Panc1 (cell line): ENCODE results near the gene ADISSP. TPM values are rescaled to one million over a fixed set of nuclear protein-coding genes. Genes with fewer than 3 reads are reported as not detected.

Experiments
- ATAC-seq: fragments of 200-7000 bp; cut with Tn5 transposase; 2 replicates; pipeline ENCODE4 v1.9.1; 2020; ENCODE audit warnings: mild to moderate bottlenecking, moderate library complexity
- BruUV-seq: library from RNA; stranded (reverse); fragments of 400-500 nt; replicated peaks from 2 replicates; lab custom pipeline; 2021; lab: Mats Ljungman, UMichigan
- CTCF ChIA-PET: fragments of 300-600 bp; sonication (Branson Sonifier 250); formaldehyde crosslinking; loops from one replicate; lab custom pipeline; 2022; ENCODE audit warnings: antibody characterized with exemption; lab: Charles Lee
- POLR2A ChIA-PET: fragments of 300-600 bp; sonication (Branson Sonifier 250); formaldehyde crosslinking; loops from one replicate; lab custom pipeline; 2022; ENCODE audit warnings: antibody characterized with exemption; lab: Charles Lee
- DNase-seq: peaks from one replicate; pipeline ENCODE4 v3.0.0-alpha.2; 2010; ENCODE audit warnings: low read depth, low spot score
- H3K27ac ChIP-seq: 2 replicates; pipeline ENCODE4 v1.5.1; 2011; ENCODE audit warnings: mild to moderate bottlenecking, low read length, inconsistent platforms
- H3K27me3 ChIP-seq: fragments of 200-500 bp; sonication (Bioruptor generic); 2 replicates; pipeline ENCODE4 v1.6.0; 2014; ENCODE audit warnings: low read length, inconsistent platforms; ENCODE audit not compliant: control insufficient read depth, insufficient read depth
- H3K36me3 ChIP-seq: fragments of 200-500 bp; sonication (Bioruptor generic); 2 replicates; pipeline ENCODE4 v1.5.1; 2014; ENCODE audit warnings: inconsistent platforms, mild to moderate bottlenecking, low read length, moderate library complexity; ENCODE audit not compliant: control insufficient read depth, insufficient read depth
- H3K4me1 ChIP-seq: 2 replicates; pipeline ENCODE4 v1.5.1; 2011; ENCODE audit warnings: inconsistent platforms, mild to moderate bottlenecking, low read length, moderate library complexity; ENCODE audit not compliant: control insufficient read depth, insufficient read depth
- H3K4me3 ChIP-seq, 2 experiments: 2 replicates each; pipeline ENCODE4 v1.5.1; 2011 to 2012; ENCODE audit warnings: low read depth in 2 of 2, low read length in 2 of 2, mild to moderate bottlenecking in 2 of 2, inconsistent platforms in 1 of 2, moderate library complexity in 1 of 2
- H3K9me3 ChIP-seq: fragments of 200-500 bp; sonication (Bioruptor generic); 2 replicates; pipeline ENCODE4 v1.5.1; 2014; ENCODE audit warnings: low read depth, mild to moderate bottlenecking, inconsistent platforms, low read length, moderate library complexity; ENCODE audit not compliant: control insufficient read depth, insufficient read depth
- CTCF ChIP-seq: fragments of 450-650 bp; IDR thresholded peaks from 2 replicates; pipeline ENCODE4 v1.5.1; 2017; ENCODE audit warnings: mild to moderate bottlenecking
- POLR2AphosphoS5 ChIP-seq: IDR thresholded peaks from 2 replicates; pipeline ENCODE4 v1.6.1; 2012; ENCODE audit warnings: mild to moderate bottlenecking, low read depth, low read length, moderate library complexity
- SIN3A ChIP-seq: IDR thresholded peaks from 2 replicates; pipeline ENCODE4 v1.6.1; 2012; ENCODE audit warnings: low read depth, mild to moderate bottlenecking, low read length, moderate library complexity, borderline replicate concordance; ENCODE audit not compliant: insufficient read depth
- TCF7L2 ChIP-seq: IDR thresholded peaks from 2 replicates; pipeline ENCODE4 v1.6.1; 2011; ENCODE audit warnings: mild to moderate bottlenecking, low read depth, low read length, inconsistent platforms
- in situ Hi-C: cut with HindIII; loops from 2 replicates; pipeline ENCODE4 v1.10.0; 2016; ENCODE audit warnings: low sequenced_read_pairs, low pct_unique_long_range_greater_than_20kb
- intact Hi-C: fragments of 100-400 bp; cut with micrococcal nuclease; formaldehyde crosslinking; loops from one replicate; pipeline ENCODE4 v1.10.0; 2022; ENCODE audit not compliant: unreplicated experiment
- total RNA-seq: library from RNA; stranded (reverse); gene quantifications from one replicate; pipeline ENCODE4 v1.2.1, GENCODE V29; 2021; ENCODE audit not compliant: unreplicated experiment
- TF ChIP-seq, protein P1 (sequence below), 2 experiments: IDR thresholded peaks; 2 replicates each; pipeline ENCODE4 v1.6.1; 2011 to 2012; ENCODE audit warnings: low read depth in 2 of 2, control low read depth in 1 of 2, low read length in 1 of 2, mild to moderate bottlenecking in 1 of 2, moderate library complexity in 1 of 2; ENCODE audit not compliant: insufficient read depth in 1 of 2

The ADISSP gene
- total RNA-seq, 1 experiment from 2014 or later: 100 TPM

- DNase-seq (no peak), ATAC-seq (peak; percentile 92)
- CTCF ChIA-PET: interaction anchor here (0.5 to 1.5 kb wide), 10 partner anchors 9 to 284 kb away, joined by 3 to 10 read pairs (median 4); partner anchors contain the start of gene SPEF1
- Histone ChIP-seq H3K9me3 (no peaks in the 10 kb centered on the region), H3K27ac (no peak overlapping the region), H3K36me3 (no peaks in the 10 kb centered on the region), H3K4me3 (no peak overlapping the region), H3K4me1 (no peaks in the 10 kb centered on the region), H3K27me3 (no peaks in the 10 kb centered on the region)
- intact Hi-C loops (no loop called here), in situ Hi-C loops (no loop called here)
- POLR2A ChIA-PET: interaction anchor here (0.5 kb wide), 1 partner anchor 127 kb away, joined by 6 read pairs; no protein-coding TSS in a partner anchor
- no TSS peak for BruUV-seq
- TF ChIP-seq CTCF (peak; percentile 90), SIN3A (no peak), POLR2AphosphoS5 (no peak)
- TF ChIP-seq, protein P1, sequence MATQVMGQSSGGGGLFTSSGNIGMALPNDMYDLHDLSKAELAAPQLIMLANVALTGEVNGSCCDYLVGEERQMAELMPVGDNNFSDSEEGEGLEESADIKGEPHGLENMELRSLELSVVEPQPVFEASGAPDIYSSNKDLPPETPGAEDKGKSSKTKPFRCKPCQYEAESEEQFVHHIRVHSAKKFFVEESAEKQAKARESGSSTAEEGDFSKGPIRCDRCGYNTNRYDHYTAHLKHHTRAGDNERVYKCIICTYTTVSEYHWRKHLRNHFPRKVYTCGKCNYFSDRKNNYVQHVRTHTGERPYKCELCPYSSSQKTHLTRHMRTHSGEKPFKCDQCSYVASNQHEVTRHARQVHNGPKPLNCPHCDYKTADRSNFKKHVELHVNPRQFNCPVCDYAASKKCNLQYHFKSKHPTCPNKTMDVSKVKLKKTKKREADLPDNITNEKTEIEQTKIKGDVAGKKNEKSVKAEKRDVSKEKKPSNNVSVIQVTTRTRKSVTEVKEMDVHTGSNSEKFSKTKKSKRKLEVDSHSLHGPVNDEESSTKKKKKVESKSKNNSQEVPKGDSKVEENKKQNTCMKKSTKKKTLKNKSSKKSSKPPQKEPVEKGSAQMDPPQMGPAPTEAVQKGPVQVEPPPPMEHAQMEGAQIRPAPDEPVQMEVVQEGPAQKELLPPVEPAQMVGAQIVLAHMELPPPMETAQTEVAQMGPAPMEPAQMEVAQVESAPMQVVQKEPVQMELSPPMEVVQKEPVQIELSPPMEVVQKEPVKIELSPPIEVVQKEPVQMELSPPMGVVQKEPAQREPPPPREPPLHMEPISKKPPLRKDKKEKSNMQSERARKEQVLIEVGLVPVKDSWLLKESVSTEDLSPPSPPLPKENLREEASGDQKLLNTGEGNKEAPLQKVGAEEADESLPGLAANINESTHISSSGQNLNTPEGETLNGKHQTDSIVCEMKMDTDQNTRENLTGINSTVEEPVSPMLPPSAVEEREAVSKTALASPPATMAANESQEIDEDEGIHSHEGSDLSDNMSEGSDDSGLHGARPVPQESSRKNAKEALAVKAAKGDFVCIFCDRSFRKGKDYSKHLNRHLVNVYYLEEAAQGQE (IDR thresholded peaks at IDR 0.05; ENCODE audit: insufficient read depth in 1 of 2, low read depth in 2 of 2, low read length in 1 of 2): no peak
Measured at GRCh38 chr20:3716195-3716834, 51.2 kb downstream of the ADISSP start.

GRCh38 chr20:3714092-3714491 is 53.5 kb downstream of the ADISSP start:
- no peak overlapping the region for H3K4me3 ChIP-seq
- TF ChIP-seq POLR2AphosphoS5 (no peak), SIN3A (no peak), TCF7L2 (no peak), CTCF (no peak)
- TF ChIP-seq, protein P1 (IDR thresholded peaks at IDR 0.05; ENCODE audit: insufficient read depth in 1 of 2, low read depth in 2 of 2, low read length in 1 of 2): no peak
- ChIA-PET POLR2A (no interaction called here), CTCF (no interaction called here)
- no peaks in the 10 kb centered on the region for H3K4me1 ChIP-seq
- no peaks in the 10 kb centered on the region for H3K36me3 ChIP-seq
- in situ Hi-C loops: no loop called here
- ATAC-seq (no peak), DNase-seq (no peak)
- H3K9me3 ChIP-seq: no peaks in the 10 kb centered on the region
- intact Hi-C loops: no loop called here
- no peaks in the 10 kb centered on the region for H3K27me3 ChIP-seq
- no peak overlapping the region for H3K27ac ChIP-seq
- no TSS peak for BruUV-seq
